ENCODE results near the gene R3HDM4. TPM values are rescaled to one million over a fixed set of nuclear protein-coding genes. Genes with fewer than 3 reads are reported as not detected.
A peak's percentile ranks its signal among the peaks of the same experiment; 100 is the strongest.

Gene R3HDM4
- total RNA-seq, 4 donors from 2014 or later = 37.2 to 49.1 (median 44.3) TPM

- Histone ChIP-seq H3K27me3 (no peaks in the 10 kb centered on the region), H3K36me3 (no peaks in the 10 kb centered on the region), H3K4me3 (no peak overlapping the region), H3K27ac (no peak overlapping the region), H3K9me3 (no peaks in the 10 kb centered on the region), H3K4me1 (peaks cover 20 to 29% of the 10 kb centered on the region in 2 donors)
- DNase-seq (no peak), ATAC-seq (no peak)
- TF ChIP-seq POLR2A (IDR thresholded peaks at IDR 0.05) (no peak), CTCF (IDR thresholded peaks at IDR 0.05 in 4 of 5, conservative IDR thresholded peaks at IDR 0.05 in 1 of 5) (no peak)
- in situ Hi-C loops (cut with MboI; ENCODE audit: low sequenced_read_pairs in 4 of 4) (no loop called here), intact Hi-C loops (cut with DNase I; ENCODE audit: low total_unique reads) (no loop called here)
These were observed 23.1 kb upstream of the R3HDM4 start for GRCh38 chr19:936175-936546.

- in situ Hi-C loops (cut with MboI; ENCODE audit: low sequenced_read_pairs in 4 of 4) = no loop called here
These were observed 22.0 kb upstream of the R3HDM4 start for GRCh38 chr19:934865-935479.

GRCh38 chr19:934197-934840 is 21.3 kb upstream of the R3HDM4 start:
- H3K9me3 ChIP-seq = no peaks in the 10 kb centered on the region
- no peaks in the 10 kb centered on the region for H3K36me3 ChIP-seq
- no peaks in the 10 kb centered on the region for H3K27me3 ChIP-seq
- intact Hi-C loops (cut with DNase I; ENCODE audit: low total_unique reads) (no loop called here), in situ Hi-C loops (cut with MboI; ENCODE audit: low sequenced_read_pairs in 4 of 4) (no loop called here)
- ATAC-seq = peak in 1 of 2 donors; percentile 12
- DNase-seq = no peak
- H3K4me1 ChIP-seq = peaks cover 20 to 28% of the 10 kb centered on the region in 2 donors
- H3K27ac ChIP-seq = peak overlapping the region; percentile 71 to 79 (median 74)
- H3K4me3 ChIP-seq = peak overlapping the region in 1 of 4 donors; percentile 7
- TF ChIP-seq POLR2A (IDR thresholded peaks at IDR 0.05) = no peak
- no peak for TF ChIP-seq CTCF (IDR thresholded peaks at IDR 0.05 in 4 of 5, conservative IDR thresholded peaks at IDR 0.05 in 1 of 5)

More at GRCh38 chr19:934865-935479, 22.0 kb upstream of the R3HDM4 start:
- peak overlapping the region; percentile 71 to 79 (median 74) for H3K27ac ChIP-seq
- ATAC-seq = peak; percentile 85 to 89
- peak; percentile 82 to 87 for DNase-seq
- intact Hi-C loops (cut with DNase I; ENCODE audit: low total_unique reads) = loop anchor here (1.0 kb wide), 2 partner anchors 10 to 49 kb away; partner anchors contain the start of gene WDR18
- H3K9me3 ChIP-seq = no peaks in the 10 kb centered on the region
- H3K4me3 ChIP-seq = peak overlapping the region in 1 of 4 donors; percentile 7
- H3K36me3 ChIP-seq = no peaks in the 10 kb centered on the region
- H3K4me1 ChIP-seq = peaks cover 20 to 28% of the 10 kb centered on the region in 2 donors
- H3K27me3 ChIP-seq = no peaks in the 10 kb centered on the region
- TF ChIP-seq CTCF (IDR thresholded peaks at IDR 0.05 in 4 of 5, conservative IDR thresholded peaks at IDR 0.05 in 1 of 5) (no peak), POLR2A (IDR thresholded peaks at IDR 0.05) (peak in 1 of 2 donors; percentile 34)

- no peak for TF ChIP-seq POLR2A (IDR thresholded peaks at IDR 0.05)
- TF ChIP-seq CTCF (IDR thresholded peaks at IDR 0.05 in 4 of 5, conservative IDR thresholded peaks at IDR 0.05 in 1 of 5) = no peak
- H3K4me1 ChIP-seq = peaks cover 20 to 28% of the 10 kb centered on the region in 2 donors
- no peaks in the 10 kb centered on the region for H3K9me3 ChIP-seq
- H3K27me3 ChIP-seq = no peaks in the 10 kb centered on the region
- H3K36me3 ChIP-seq = no peaks in the 10 kb centered on the region
- DNase-seq (no peak), ATAC-seq (no peak)
- H3K4me3 ChIP-seq = no peak overlapping the region
- in situ Hi-C loops (cut with MboI; ENCODE audit: low sequenced_read_pairs in 4 of 4) (no loop called here), intact Hi-C loops (cut with DNase I; ENCODE audit: low total_unique reads) (no loop called here)
- H3K27ac ChIP-seq = peak overlapping the region in 2 of 4 donors; percentile 75 to 79
These were observed 20.5 kb upstream of the R3HDM4 start for GRCh38 chr19:933553-933882.

All from gastrocnemius medialis (tissue), 4 donors.